ENCODE measurements around the gene ITM2C.

The ITM2C gene, protein sequence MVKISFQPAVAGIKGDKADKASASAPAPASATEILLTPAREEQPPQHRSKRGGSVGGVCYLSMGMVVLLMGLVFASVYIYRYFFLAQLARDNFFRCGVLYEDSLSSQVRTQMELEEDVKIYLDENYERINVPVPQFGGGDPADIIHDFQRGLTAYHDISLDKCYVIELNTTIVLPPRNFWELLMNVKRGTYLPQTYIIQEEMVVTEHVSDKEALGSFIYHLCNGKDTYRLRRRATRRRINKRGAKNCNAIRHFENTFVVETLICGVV

DNA sequence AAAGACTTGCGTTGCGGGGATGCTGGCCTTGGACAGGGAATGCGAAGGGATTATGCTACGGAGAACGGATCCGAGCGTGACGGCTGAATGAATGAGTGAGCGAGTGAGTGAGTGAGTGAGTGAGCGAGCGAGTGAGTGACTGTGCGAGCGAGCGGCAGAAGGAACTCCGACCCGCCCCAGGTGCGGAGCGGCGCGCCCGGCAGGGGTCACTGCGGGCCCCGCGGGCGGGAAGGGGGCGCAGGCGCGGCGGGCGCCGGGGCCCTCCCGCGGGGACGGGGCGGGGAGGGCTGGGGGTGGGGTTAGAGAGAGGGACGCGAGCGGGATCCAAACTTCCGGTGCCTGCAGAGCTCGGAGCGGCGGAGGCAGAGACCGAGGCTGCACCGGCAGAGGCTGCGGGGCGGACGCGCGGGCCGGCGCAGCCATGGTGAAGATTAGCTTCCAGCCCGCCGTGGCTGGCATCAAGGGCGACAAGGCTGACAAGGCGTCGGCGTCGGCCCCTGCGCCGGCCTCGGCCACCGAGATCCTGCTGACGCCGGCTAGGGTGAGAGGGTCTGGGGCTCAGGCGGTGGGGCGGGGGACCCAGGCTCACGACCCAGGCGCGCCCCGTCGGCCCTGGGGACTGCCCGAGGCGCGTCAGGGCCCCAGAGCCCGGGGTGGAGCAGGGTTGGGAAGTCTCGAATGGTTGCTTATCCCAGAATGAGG, at the start of gene ITM2C:
ITM2C (plus strand) TSS at position 338 of the 702 bp plus-strand sequence; CDS start at position 422, 84 bp downstream.
- DNase-seq (ENCODE audit: low spot score) (peak; percentile 91), FAIRE-seq (no peak)

DNA sequence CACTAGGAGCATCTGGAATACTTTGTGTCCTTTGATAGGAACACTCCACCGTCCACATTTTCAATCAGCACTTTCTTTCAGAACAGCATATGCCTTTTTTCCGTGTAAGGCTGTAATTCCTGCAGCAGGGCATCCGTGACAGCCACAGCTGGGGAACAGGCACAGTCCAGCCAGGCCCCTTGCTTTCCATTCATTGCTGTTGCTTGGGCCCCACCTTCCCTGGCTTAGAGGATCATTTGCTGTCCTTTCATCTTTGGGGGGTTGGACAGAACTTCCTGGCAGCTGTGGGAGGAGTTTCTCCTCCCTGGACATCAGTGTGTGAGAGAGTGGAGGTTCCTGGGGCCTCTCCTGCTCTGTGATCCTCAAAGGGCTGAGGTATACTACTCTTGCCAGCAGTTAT, 49.7 kb upstream of the ITM2C start:
- DNase-seq (ENCODE audit: low spot score) = no peak
- no peak for FAIRE-seq

DNA sequence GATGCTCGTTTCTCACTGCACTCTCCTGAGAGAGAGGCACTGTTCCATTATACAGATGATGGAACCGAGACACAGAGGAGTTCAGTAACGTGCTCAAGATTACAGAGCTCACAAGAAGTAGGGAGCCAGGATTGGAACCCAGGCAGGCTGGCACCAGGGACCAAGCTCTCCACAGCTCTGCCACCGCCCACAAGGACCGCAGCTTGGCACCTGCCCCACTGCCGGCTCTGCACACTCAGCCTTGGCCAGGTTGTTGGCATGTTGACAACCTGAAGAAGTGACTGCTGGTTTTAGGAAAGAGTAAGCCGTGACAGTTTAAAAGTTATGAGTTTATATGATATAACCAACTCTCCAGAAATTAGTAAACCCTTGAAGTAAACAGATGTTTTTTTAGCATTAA, 48.0 kb upstream of the ITM2C start:
- no peak for DNase-seq (ENCODE audit: low spot score)
- no peak for FAIRE-seq

GRCh38 chr2:230819433-230819832, 45.3 kb upstream of the ITM2C start:
- DNase-seq (ENCODE audit: low spot score) (no peak), FAIRE-seq (no peak)

- FAIRE-seq = no peak
- no peak for DNase-seq (ENCODE audit: low spot score)
These were observed 43.3 kb upstream of the ITM2C start for GRCh38 chr2:230821261-230821990.

DNA sequence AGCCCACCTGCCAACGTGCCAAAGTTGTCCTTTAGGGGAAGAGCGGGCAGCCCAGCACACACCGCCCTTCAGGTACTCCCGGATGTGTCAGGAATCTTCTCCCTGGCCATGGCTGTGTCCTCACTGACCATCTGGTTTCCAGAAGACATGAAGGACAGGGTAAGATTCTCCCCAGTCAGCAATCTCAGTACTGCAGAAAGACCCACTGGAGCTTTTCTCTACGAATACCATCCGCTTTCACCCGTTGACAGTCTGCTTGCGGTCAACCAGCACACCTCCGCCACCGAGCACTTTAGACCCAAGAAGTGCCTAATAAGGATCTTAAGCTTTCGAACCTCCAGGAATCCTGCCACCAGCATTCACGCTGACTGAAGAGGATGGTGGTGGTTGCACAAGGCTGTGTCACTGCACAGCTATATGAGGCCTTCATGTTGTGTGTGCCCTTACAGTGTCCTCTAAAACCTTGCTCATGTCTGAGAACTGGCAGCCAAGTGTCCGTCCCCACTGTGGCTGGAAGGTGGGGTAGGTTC, 42.7 kb upstream of the ITM2C start:
- FAIRE-seq (no peak), DNase-seq (ENCODE audit: low spot score) (no peak)

- no peak for FAIRE-seq
- DNase-seq (ENCODE audit: low spot score) = no peak
These were observed 41.3 kb upstream of the ITM2C start for GRCh38 chr2:230823264-230823964.

GRCh38 chr2:230824406-230824978, 40.2 kb upstream of the ITM2C start:
- FAIRE-seq = no peak
- DNase-seq (ENCODE audit: low spot score) = peak; percentile 75

GRCh38 chr2:230825354-230825753, 39.4 kb upstream of the ITM2C start:
- no peak for FAIRE-seq
- no peak for DNase-seq (ENCODE audit: low spot score)

- DNase-seq (ENCODE audit: low spot score) (no peak), FAIRE-seq (no peak)
These were observed 36.9 kb upstream of the ITM2C start for GRCh38 chr2:230827774-230828271.

- FAIRE-seq = no peak
These were observed 36.3 kb upstream of the ITM2C start for GRCh38 chr2:230828272-230828961.

GRCh38 chr2:230829293-230829692, 35.4 kb upstream of the ITM2C start:
- FAIRE-seq (no peak), DNase-seq (ENCODE audit: low spot score) (no peak)

More at GRCh38 chr2:230828272-230828961, 36.3 kb upstream of the ITM2C start:
- no peak for DNase-seq (ENCODE audit: low spot score)

DNA sequence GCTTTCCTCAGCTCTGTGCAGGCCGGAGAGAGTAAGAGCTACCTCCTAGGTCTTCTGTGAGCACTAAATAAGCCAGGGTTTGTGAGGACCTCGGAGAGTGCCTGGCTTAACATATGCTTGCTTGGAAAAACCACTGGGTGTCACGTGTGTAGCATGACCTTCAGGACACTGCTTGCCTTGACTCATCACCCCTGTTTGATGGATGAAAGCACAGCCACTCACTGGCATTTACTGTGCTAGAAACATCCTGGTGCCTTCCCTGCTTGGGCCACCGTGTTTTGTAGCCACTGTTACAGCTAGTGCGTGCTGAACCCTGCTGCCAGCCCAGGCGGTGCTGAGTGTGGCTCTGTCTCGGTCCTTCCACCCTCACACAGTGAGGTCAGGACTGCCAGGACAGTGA, 34.8 kb upstream of the ITM2C start:
- FAIRE-seq (no peak), DNase-seq (ENCODE audit: low spot score) (no peak)

DNA sequence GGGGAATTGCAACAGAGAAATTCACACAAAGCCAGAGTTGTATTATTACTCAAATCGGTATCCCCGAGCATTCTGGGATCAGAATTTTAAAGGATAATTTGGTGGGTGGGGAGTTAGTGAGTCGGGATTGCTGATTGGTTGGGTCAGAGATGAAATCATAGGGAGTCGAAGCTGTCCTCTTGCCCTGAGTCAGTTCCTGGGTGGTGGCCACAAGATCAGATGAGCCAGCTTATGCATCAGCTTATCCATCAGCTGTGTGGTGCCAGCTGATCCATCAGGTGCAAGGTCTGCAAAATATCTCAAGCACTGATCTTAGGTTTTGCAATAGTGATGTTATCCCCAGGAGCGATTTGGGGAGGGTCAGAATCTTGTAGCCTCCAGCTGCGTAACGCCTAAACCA, 34.3 kb upstream of the ITM2C start:
- FAIRE-seq (no peak), DNase-seq (ENCODE audit: low spot score) (no peak)

DNA sequence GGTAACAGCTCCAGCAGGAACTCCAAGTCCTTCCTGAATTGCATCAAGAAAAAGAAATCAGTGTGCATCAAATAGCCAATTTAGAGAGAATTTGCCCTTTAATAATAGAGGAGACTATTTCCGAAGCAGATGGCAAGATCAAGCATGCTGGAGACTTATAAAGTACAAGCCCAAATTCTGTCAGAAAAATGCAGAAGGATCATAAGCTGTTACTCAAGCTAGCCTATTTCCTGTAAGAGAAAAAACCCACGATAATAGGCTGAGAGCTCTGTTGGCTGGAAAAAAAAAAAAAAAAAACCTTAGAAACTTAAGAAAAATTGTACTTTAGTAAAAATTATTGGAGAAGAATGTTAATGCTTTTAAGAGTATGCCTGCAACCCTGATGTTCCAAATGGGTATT, 24.4 kb upstream of the ITM2C start:
- DNase-seq (ENCODE audit: low spot score) (no peak), FAIRE-seq (no peak)

- no peak for FAIRE-seq
These were observed 22.3 kb upstream of the ITM2C start for GRCh38 chr2:230842473-230842872.

GRCh38 chr2:230843132-230843531, 21.6 kb upstream of the ITM2C start:
- FAIRE-seq (no peak), DNase-seq (ENCODE audit: low spot score) (no peak)

More at GRCh38 chr2:230842473-230842872, 22.3 kb upstream of the ITM2C start:
- DNase-seq (ENCODE audit: low spot score) = no peak

- no peak for FAIRE-seq
These were observed 18.4 kb upstream of the ITM2C start for GRCh38 chr2:230846360-230846759.

GRCh38 chr2:230847883-230848388, 16.8 kb upstream of the ITM2C start:
- FAIRE-seq = no peak
- DNase-seq (ENCODE audit: low spot score) = peak; percentile 84

More at GRCh38 chr2:230846360-230846759, 18.4 kb upstream of the ITM2C start:
- no peak for DNase-seq (ENCODE audit: low spot score)
